GM23248 (cell line): ENCODE measurements around the gene URB1.

ENCODE experiments used
- EZH2 ChIP-seq: fragments of 200-600 bp; sonication (generic); IDR thresholded peaks from 2 replicates; pipeline ENCODE4 v1.6.1; 2018; ENCODE audit warnings: antibody characterized with exemption, mild to moderate bottlenecking; ENCODE audit not compliant: insufficient read depth, poor library complexity, severe bottlenecking
- EZH2phosphoT487 ChIP-seq: fragments of 200-600 bp; sonication (generic); IDR thresholded peaks from 2 replicates; pipeline ENCODE4 v1.6.1; 2018; ENCODE audit warnings: antibody characterized with exemption, moderate library complexity, mild to moderate bottlenecking, low read depth; ENCODE audit not compliant: insufficient read depth

DNA sequence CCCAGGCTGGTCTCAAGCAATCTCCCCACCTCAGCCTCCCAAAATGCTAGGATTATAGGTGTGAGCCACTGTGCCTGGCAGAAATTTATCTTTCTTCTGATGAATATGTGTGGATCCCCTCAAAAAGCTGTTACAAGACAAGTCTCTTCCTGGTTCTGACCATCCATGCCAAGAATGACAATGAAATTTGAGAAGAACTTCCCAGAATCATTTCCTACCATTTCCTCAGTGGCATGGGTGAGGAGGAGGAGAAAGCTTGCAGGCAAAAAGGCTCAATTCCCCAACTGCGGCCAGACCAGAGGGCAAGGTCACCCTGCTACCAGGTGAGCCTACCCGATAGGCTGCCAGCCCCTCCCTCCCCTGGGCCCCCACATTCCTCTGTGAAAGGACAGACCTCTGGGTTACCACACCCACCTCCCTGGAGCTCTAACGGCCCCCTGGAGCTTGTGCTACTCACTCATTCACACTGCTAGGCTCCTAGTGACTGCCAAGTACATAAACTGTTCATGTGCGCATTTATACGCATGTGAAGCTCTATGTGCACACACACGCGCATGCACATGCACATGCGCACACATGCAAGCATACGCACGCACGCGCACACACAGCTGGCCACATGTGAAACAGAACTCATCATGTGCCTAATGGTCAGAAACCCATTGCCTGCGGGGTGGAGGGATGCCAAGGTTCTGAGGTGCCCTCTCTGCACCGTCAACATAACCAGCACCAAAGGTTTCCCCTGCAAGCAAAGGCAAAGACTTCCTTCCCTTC, 77.1 kb downstream of the URB1 start:
- TF ChIP-seq EZH2 (no peak), EZH2phosphoT487 (no peak)
